Measurements from ENCODE around the gene LAPTM5. TPM values are rescaled to one million over a fixed set of nuclear protein-coding genes. Genes with fewer than 3 reads are reported as not detected.

LAPTM5 gene
- total RNA-seq, 1 experiment from 2014 or later = 0.10 TPM

Other genes starting within 250 kb of the LAPTM5 start
- gene MATN1, start 34.2 kb downstream of the LAPTM5 start, total RNA-seq (2014; rRNA removed; shearing (Covaris generic)) = 0.06 and 0.51 TPM in 2 replicates
- 15.5 and 16.7 TPM in 2 replicates for gene SDC3, start 151.0 kb upstream of the LAPTM5 start, total RNA-seq (2014; rRNA removed; shearing (Covaris generic))